Endothelial cell of umbilical vein (primary cell): ENCODE data around the gene RHOG.
"Not testable (repeated sequence)": the region's sequence is repeated elsewhere in the genome, so short reads cannot be mapped to it uniquely, and the experiment has no call there.

Experiments
- CTCF ChIP-seq, 2 donors: IDR thresholded peaks; 1 replicate in 1 of 2; 2 replicates in 1 of 2; pipeline ENCODE4 v1.5.1; 2011; ENCODE audit warnings: low read length in 2 of 2, mild to moderate bottlenecking in 2 of 2, moderate library complexity in 2 of 2, control low read depth in 1 of 2, inconsistent platforms in 1 of 2, low read depth in 1 of 2; ENCODE audit not compliant: insufficient read depth in 1 of 2; ENCODE audit errors: extremely low read depth in 1 of 2
- FOS ChIP-seq: IDR thresholded peaks from 2 replicates; pipeline ENCODE4 v1.6.1; 2011; ENCODE audit warnings: mild to moderate bottlenecking, low read length, moderate library complexity, borderline replicate concordance; ENCODE audit not compliant: insufficient read depth
- POLR2A ChIP-seq: IDR thresholded peaks from 2 replicates; pipeline ENCODE4 v1.6.1; 2012; ENCODE audit warnings: low read depth, mild to moderate bottlenecking, control low read depth, low read length

- not testable (repeated sequence) for TF ChIP-seq POLR2A; CTCF (IDR thresholded peaks at IDR 0.05; ENCODE audit: extremely low read depth in 1 of 2, insufficient read depth in 1 of 2, low read depth in 1 of 2, low read length in 2 of 2); FOS
Measured at GRCh38 chr11:3814832-3815231, 25.9 kb downstream of the RHOG start.
